PC-3 (cell line): ENCODE measurements around the gene GPC6. TPM values are rescaled to one million over a fixed set of nuclear protein-coding genes. Genes with fewer than 3 reads are reported as not detected.

ENCODE experiments used
- ATAC-seq: fragments of 200-7000 bp; cut with Tn5 transposase; 2 replicates; pipeline ENCODE4 v1.9.1; 2020; ENCODE audit warnings: mild to moderate bottlenecking, moderate library complexity
- BruUV-seq: library from RNA; stranded (reverse); fragments of 400-500 nt; replicated peaks from 2 replicates; lab custom pipeline; 2021; lab: Mats Ljungman, UMichigan
- CTCF ChIA-PET: fragments of 300-600 bp; sonication (Branson Sonifier 250); formaldehyde crosslinking; loops from one replicate; lab custom pipeline; 2022; ENCODE audit warnings: antibody characterized with exemption; lab: Charles Lee
- POLR2A ChIA-PET: fragments of 300-600 bp; sonication (Branson Sonifier 250); formaldehyde crosslinking; loops from one replicate; lab custom pipeline; 2022; ENCODE audit warnings: antibody characterized with exemption; ENCODE audit not compliant: unreplicated experiment; lab: Charles Lee
- DNase-seq: peaks from one replicate; pipeline ENCODE4 v3.0.0-alpha.2; 2015
- H2AFZ ChIP-seq: fragments of 300-600 bp; sonication (generic); 2 replicates; pipeline ENCODE4 v1.6.0; 2016; ENCODE audit warnings: antibody characterized with exemption, low read length
- H3F3A ChIP-seq: fragments of 300-600 bp; sonication (generic); one replicate; pipeline ENCODE4 v1.6.0; 2017; ENCODE audit warnings: antibody characterized with exemption, low read length, control low read depth, mild to moderate bottlenecking; ENCODE audit not compliant: unreplicated experiment
- H3K27ac ChIP-seq: fragments of 300-600 bp; sonication (generic); 2 replicates; pipeline ENCODE4 v1.5.1; 2016; ENCODE audit warnings: mild to moderate bottlenecking, low read length
- H3K27me3 ChIP-seq: fragments of 300-600 bp; sonication (generic); 2 replicates; pipeline ENCODE4 v1.6.1; 2016; ENCODE audit warnings: low read length, mixed read lengths
- H3K36me3 ChIP-seq: fragments of 300-600 bp; sonication (generic); 2 replicates; pipeline ENCODE4 v1.6.1; 2016; ENCODE audit warnings: low read depth, mixed run types, low read length, mixed read lengths
- H3K4me1 ChIP-seq: fragments of 300-600 bp; sonication (generic); 2 replicates; pipeline ENCODE4 v1.5.1; 2016; ENCODE audit warnings: low read length; ENCODE audit not compliant: insufficient read depth
- H3K4me2 ChIP-seq: fragments of 300-600 bp; sonication (generic); 2 replicates; pipeline ENCODE4 v1.6.0; 2016; ENCODE audit warnings: low read length
- H3K4me3 ChIP-seq: fragments of 300-600 bp; sonication (generic); 2 replicates; pipeline ENCODE4 v1.5.1; 2016; ENCODE audit warnings: mild to moderate bottlenecking, low read length, mixed read lengths
- H3K79me2 ChIP-seq: fragments of 300-600 bp; sonication (generic); 2 replicates; pipeline ENCODE4 v1.6.1; 2017; ENCODE audit warnings: low read length, mixed read lengths
- H3K9ac ChIP-seq: fragments of 300-600 bp; sonication (generic); 2 replicates; pipeline ENCODE4 v1.6.0; 2016; ENCODE audit warnings: mild to moderate bottlenecking, low read length
- H3K9me2 ChIP-seq: fragments of 300-600 bp; sonication (generic); replicated peaks from 2 replicates; pipeline ENCODE4 v1.6.1; 2016; ENCODE audit warnings: mixed run types, low read length, mixed read lengths
- H3K9me3 ChIP-seq: fragments of 300-600 bp; sonication (generic); 2 replicates; pipeline ENCODE4 v1.6.1; 2016; ENCODE audit warnings: low read length, mixed read lengths
- H4K20me1 ChIP-seq: fragments of 300-600 bp; sonication (generic); 2 replicates; pipeline ENCODE4 v1.6.1; 2016; ENCODE audit warnings: low read length, mixed read lengths
- CTCF ChIP-seq: fragments of 300-600 bp; sonication (generic); conservative IDR thresholded peaks from 2 replicates; pipeline ENCODE4 v1.5.1; 2017; ENCODE audit warnings: antibody characterized with exemption, low read depth, mild to moderate bottlenecking, low read length
- EZH2 ChIP-seq: fragments of 300-600 bp; sonication (generic); IDR thresholded peaks from one replicate; pipeline ENCODE4 v1.6.1; 2017; ENCODE audit warnings: antibody characterized with exemption, mild to moderate bottlenecking, low read length; ENCODE audit not compliant: unreplicated experiment
- EZH2phosphoT487 ChIP-seq: fragments of 300-600 bp; sonication (generic); IDR thresholded peaks from 2 replicates; pipeline ENCODE4 v1.6.1; 2018; ENCODE audit warnings: mild to moderate bottlenecking, antibody characterized with exemption, low read length, borderline replicate concordance
- intact Hi-C: fragments of 100-400 bp; cut with micrococcal nuclease; formaldehyde crosslinking; loops from 2 replicates; pipeline ENCODE4 v1.9.0; 2023
- total RNA-seq: library from RNA; depleted of rRNA; stranded (reverse); fragments of >200 nt; gene quantifications from 2 replicates; pipeline ENCODE4 v1.2.3, GENCODE V29; 2014

GPC6 gene
- total RNA-seq, 1 experiment from 2014 or later = 3.5 TPM

- CTCF ChIA-PET = no interaction called here
- no peaks in the 10 kb centered on the region for H4K20me1 ChIP-seq
These were observed 1169.3 kb downstream of the GPC6 start for GRCh38 chr13:94395860-94396259.

GRCh38 chr13:94399812-94400211, 1173.2 kb downstream of the GPC6 start:
- CTCF ChIA-PET = no interaction called here
- no TSS peak for BruUV-seq

More at GRCh38 chr13:94395860-94396259, 1169.3 kb downstream of the GPC6 start:
- POLR2A ChIA-PET = no interaction called here
- no TSS peak for BruUV-seq
- H3K4me2 ChIP-seq = no peak overlapping the region
- H3K9ac ChIP-seq = no peak overlapping the region
- H3F3A ChIP-seq = no peaks in the 10 kb centered on the region
- no peak for ATAC-seq
- H3K79me2 ChIP-seq = no peaks in the 10 kb centered on the region
- TF ChIP-seq EZH2phosphoT487 (no peak), CTCF (no peak), EZH2 (no peak)
- H3K27me3 ChIP-seq = no peaks in the 10 kb centered on the region
- H3K27ac ChIP-seq = no peak overlapping the region
- H3K9me3 ChIP-seq = no peaks in the 10 kb centered on the region
- no peak for DNase-seq
- no peaks in the 10 kb centered on the region for H3K4me1 ChIP-seq
- no peaks in the 10 kb centered on the region for H3K9me2 ChIP-seq
- intact Hi-C loops = no loop called here
- no peak overlapping the region for H2AFZ ChIP-seq
- no peaks in the 10 kb centered on the region for H3K36me3 ChIP-seq
- H3K4me3 ChIP-seq = no peak overlapping the region

More at GRCh38 chr13:94399812-94400211, 1173.2 kb downstream of the GPC6 start:
- H3K36me3 ChIP-seq = no peaks in the 10 kb centered on the region
- H2AFZ ChIP-seq = no peak overlapping the region
- intact Hi-C loops = no loop called here
- POLR2A ChIA-PET = no interaction called here
- ATAC-seq (no peak), DNase-seq (no peak)
- H3K27me3 ChIP-seq = no peaks in the 10 kb centered on the region
- no peak overlapping the region for H3K27ac ChIP-seq
- H3K79me2 ChIP-seq = no peaks in the 10 kb centered on the region
- H3K9me2 ChIP-seq = no peaks in the 10 kb centered on the region
- no peaks in the 10 kb centered on the region for H3K4me1 ChIP-seq
- no peaks in the 10 kb centered on the region for H4K20me1 ChIP-seq
- no peak overlapping the region for H3K4me2 ChIP-seq
- H3F3A ChIP-seq = no peaks in the 10 kb centered on the region
- no peak for TF ChIP-seq EZH2
- no peak for TF ChIP-seq EZH2phosphoT487
- no peak for TF ChIP-seq CTCF
- H3K9me3 ChIP-seq = no peaks in the 10 kb centered on the region
- no peak overlapping the region for H3K4me3 ChIP-seq
- H3K9ac ChIP-seq = no peak overlapping the region
